ENCODE data around the gene MAPK7.

GRCh38 chr17:19368229-19368628 lies 10.1 kb upstream of the MAPK7 start:
- TF ChIP-seq CTCF (IDR thresholded peaks at IDR 0.05) (no peak), EP300 (IDR thresholded peaks at IDR 0.05; ENCODE audit: low read depth) (no peak)

All from transverse colon (tissue), 3 donors.